Neural progenitor cell (in vitro differentiated cells): Measurements from ENCODE around the gene CNGA3. TPM values are rescaled to one million over a fixed set of nuclear protein-coding genes. Genes with fewer than 3 reads are reported as not detected.

Experiments
- DNase-seq: peaks from one replicate; pipeline ENCODE4 v3.0.0-alpha.2; 2016; ENCODE audit warnings: low spot score
- H2AFZ ChIP-seq: fragments of 200-600 bp; sonication (generic); replicated peaks from 2 replicates; pipeline ENCODE4 v1.6.1; 2016; ENCODE audit warnings: antibody characterized with exemption
- H3F3A ChIP-seq: fragments of 200-600 bp; sonication (generic); 2 replicates; pipeline ENCODE4 v1.6.1; 2016; ENCODE audit warnings: antibody characterized with exemption, low read depth
- H3K27ac ChIP-seq: fragments of 200-600 bp; sonication (generic); 2 replicates; pipeline ENCODE4 v1.5.1; 2016; ENCODE audit warnings: mild to moderate bottlenecking
- H3K27me3 ChIP-seq: fragments of 200-600 bp; sonication (generic); 2 replicates; pipeline ENCODE4 v1.6.1; 2016; ENCODE audit warnings: mild to moderate bottlenecking, moderate library complexity
- H3K36me3 ChIP-seq: fragments of 200-600 bp; sonication (generic); 2 replicates; pipeline ENCODE4 v1.5.1; 2016
- H3K4me1 ChIP-seq: fragments of 200-600 bp; sonication (generic); 2 replicates; pipeline ENCODE4 v1.6.1; 2016; ENCODE audit warnings: mixed run types
- H3K4me2 ChIP-seq: fragments of 200-600 bp; sonication (generic); 2 replicates; pipeline ENCODE4 v1.6.1; 2016
- H3K4me3 ChIP-seq: fragments of 200-600 bp; sonication (generic); 2 replicates; pipeline ENCODE4 v1.5.1; 2016
- H3K79me2 ChIP-seq: fragments of 200-600 bp; sonication (generic); 2 replicates; pipeline ENCODE4 v1.6.1; 2016; ENCODE audit warnings: low read depth
- H3K9ac ChIP-seq: fragments of 200-600 bp; sonication (generic); 2 replicates; pipeline ENCODE4 v1.6.1; 2016
- H3K9me3 ChIP-seq: fragments of 200-600 bp; sonication (generic); 2 replicates; pipeline ENCODE4 v1.5.1; 2016; ENCODE audit warnings: low read depth
- H4K20me1 ChIP-seq: fragments of 200-600 bp; sonication (generic); 2 replicates; pipeline ENCODE4 v1.6.1; 2016; ENCODE audit warnings: low read depth
- H3K27ac Mint-ChIP-seq: 3 replicates; pipeline ENCODE4 v1.8.0; 2021; ENCODE audit warnings: mixed read lengths
- H3K27me3 Mint-ChIP-seq: 2 replicates; pipeline ENCODE4 v1.8.0; 2022; ENCODE audit warnings: low read depth, mild to moderate bottlenecking, inconsistent platforms, moderate library complexity, mixed read lengths; ENCODE audit not compliant: insufficient read depth
- H3K36me3 Mint-ChIP-seq: 3 replicates; pipeline ENCODE4 v1.8.0; 2021; ENCODE audit warnings: mixed read lengths
- H3K4me1 Mint-ChIP-seq: 3 replicates; pipeline ENCODE4 v1.8.0; 2021; ENCODE audit warnings: mixed read lengths
- H3K4me3 Mint-ChIP-seq: 3 replicates; pipeline ENCODE4 v1.8.0; 2021; ENCODE audit warnings: mild to moderate bottlenecking, moderate library complexity, mixed read lengths
- H3K9me3 Mint-ChIP-seq: 3 replicates; pipeline ENCODE4 v1.8.0; 2020; ENCODE audit warnings: mixed read lengths
- CTCF ChIP-seq: fragments of 200-600 bp; sonication (generic); IDR thresholded peaks from 2 replicates; pipeline ENCODE4 v1.5.1; 2017; ENCODE audit warnings: antibody characterized with exemption, mild to moderate bottlenecking
- EZH2 ChIP-seq: fragments of 200-600 bp; sonication (generic); IDR thresholded peaks from 2 replicates; pipeline ENCODE4 v1.6.1; 2017; ENCODE audit warnings: antibody characterized with exemption, mild to moderate bottlenecking, moderate library complexity
- EZH2phosphoT487 ChIP-seq: fragments of 200-600 bp; sonication (generic); IDR thresholded peaks from 2 replicates; pipeline ENCODE4 v1.6.1; 2017; ENCODE audit warnings: antibody characterized with exemption
- total RNA-seq: library from RNA; depleted of rRNA; stranded (reverse); fragments of >200 nt; gene quantifications from 2 replicates; pipeline ENCODE4 v1.2.3, GENCODE V29; 2015; ENCODE audit warnings: low replicate concordance

The CNGA3 gene
- total RNA-seq, 1 donor from 2014 or later: not detected

- TF ChIP-seq CTCF: no peak
- TF ChIP-seq EZH2: no peak
- no peak for TF ChIP-seq EZH2phosphoT487
- no peaks in the 10 kb centered on the region for H3K9me3 Mint-ChIP-seq
- H3K9ac ChIP-seq: no peak overlapping the region
- no peak overlapping the region for H3K4me2 ChIP-seq
- no peaks in the 10 kb centered on the region for H3K4me1 Mint-ChIP-seq
- H3K79me2 ChIP-seq: no peaks in the 10 kb centered on the region
- no peak for DNase-seq
- no peak overlapping the region for H2AFZ ChIP-seq
- H3K27me3 Mint-ChIP-seq: no peaks in the 10 kb centered on the region
- no peaks in the 10 kb centered on the region for H3K4me1 ChIP-seq
- H3K9me3 ChIP-seq: no peaks in the 10 kb centered on the region
- H3K4me3 Mint-ChIP-seq: no peak overlapping the region
- no peaks in the 10 kb centered on the region for H3K27me3 ChIP-seq
- no peak overlapping the region for H3K4me3 ChIP-seq
- no peak overlapping the region for H3K27ac ChIP-seq
- H4K20me1 ChIP-seq: no peaks in the 10 kb centered on the region
- no peaks in the 10 kb centered on the region for H3F3A ChIP-seq
- H3K36me3 ChIP-seq: no peaks in the 10 kb centered on the region
- H3K36me3 Mint-ChIP-seq: no peaks in the 10 kb centered on the region
- H3K27ac Mint-ChIP-seq: no peak overlapping the region
These were observed 57.6 kb downstream of the CNGA3 start for GRCh38 chr2:98403878-98404277.

GRCh38 chr2:98404556-98405250 is 58.4 kb downstream of the CNGA3 start:
- Histone ChIP-seq H3F3A (no peaks in the 10 kb centered on the region), H4K20me1 (no peaks in the 10 kb centered on the region), H3K79me2 (no peaks in the 10 kb centered on the region), H3K27ac (no peak overlapping the region), H3K4me1 (no peaks in the 10 kb centered on the region), H3K4me3 (no peak overlapping the region), H3K9ac (no peak overlapping the region), H3K27me3 (no peaks in the 10 kb centered on the region), H3K4me2 (no peak overlapping the region), H3K9me3 (no peaks in the 10 kb centered on the region), H2AFZ (no peak overlapping the region), H3K36me3 (no peaks in the 10 kb centered on the region)
- H3K4me3 Mint-ChIP-seq: no peak overlapping the region
- no peaks in the 10 kb centered on the region for H3K4me1 Mint-ChIP-seq
- no peaks in the 10 kb centered on the region for H3K36me3 Mint-ChIP-seq
- TF ChIP-seq CTCF: no peak
- no peak for TF ChIP-seq EZH2
- no peak for TF ChIP-seq EZH2phosphoT487
- DNase-seq: no peak
- H3K27ac Mint-ChIP-seq: no peak overlapping the region
- no peaks in the 10 kb centered on the region for H3K9me3 Mint-ChIP-seq
- no peaks in the 10 kb centered on the region for H3K27me3 Mint-ChIP-seq

GRCh38 chr2:98405301-98405700 is 59.0 kb downstream of the CNGA3 start:
- TF ChIP-seq EZH2 (no peak), CTCF (no peak), EZH2phosphoT487 (no peak)
- Histone ChIP-seq H4K20me1 (no peaks in the 10 kb centered on the region), H3F3A (no peaks in the 10 kb centered on the region), H3K36me3 (no peaks in the 10 kb centered on the region), H3K9me3 (no peaks in the 10 kb centered on the region), H3K4me1 (no peaks in the 10 kb centered on the region), H2AFZ (no peak overlapping the region), H3K79me2 (no peaks in the 10 kb centered on the region), H3K27me3 (no peaks in the 10 kb centered on the region), H3K4me2 (no peak overlapping the region), H3K9ac (no peak overlapping the region), H3K27ac (no peak overlapping the region), H3K4me3 (no peak overlapping the region)
- Mint-ChIP-seq H3K27me3 (no peaks in the 10 kb centered on the region), H3K4me1 (no peaks in the 10 kb centered on the region), H3K4me3 (no peak overlapping the region), H3K36me3 (no peaks in the 10 kb centered on the region), H3K27ac (no peak overlapping the region), H3K9me3 (no peaks in the 10 kb centered on the region)
- DNase-seq: no peak
